Hindlimb muscle (tissue), 1 donor: ENCODE data around the gene RCAN2. TPM values are rescaled to one million over a fixed set of nuclear protein-coding genes. Genes with fewer than 3 reads are reported as not detected.

Experiments used
- DNase-seq: peaks from one replicate; pipeline ENCODE4 v3.0.0-alpha.2; 2013
- polyA plus RNA-seq: library from polyadenylated mRNA; unstranded; fragments of 120-200 nt; gene quantifications from one replicate; pipeline ENCODE4 v1.2.1, GENCODE V29; 2013; ENCODE audit not compliant: insufficient read length

The RCAN2 gene
- polyA plus RNA-seq, 1 donor, result 3.2 TPM

DNA sequence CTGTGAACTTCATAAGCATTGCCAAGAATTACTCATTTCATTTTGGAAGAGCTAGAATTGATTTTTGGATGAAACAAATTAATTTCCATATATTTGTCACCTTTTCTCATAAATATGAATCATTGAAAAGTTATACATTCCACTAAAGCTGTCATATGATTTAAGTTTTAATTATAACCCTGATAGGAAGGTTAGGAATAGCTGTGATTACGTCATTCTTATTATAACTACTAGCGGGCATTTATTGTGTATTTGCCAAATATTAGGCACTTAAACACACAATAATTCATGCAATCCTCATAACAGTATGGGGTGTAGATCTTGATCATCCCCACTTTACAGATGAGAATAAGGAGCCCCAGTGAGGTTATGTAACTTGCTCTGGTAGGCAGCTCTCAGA, 243.1 kb downstream of the RCAN2 start:
- DNase-seq, result no peak

DNA sequence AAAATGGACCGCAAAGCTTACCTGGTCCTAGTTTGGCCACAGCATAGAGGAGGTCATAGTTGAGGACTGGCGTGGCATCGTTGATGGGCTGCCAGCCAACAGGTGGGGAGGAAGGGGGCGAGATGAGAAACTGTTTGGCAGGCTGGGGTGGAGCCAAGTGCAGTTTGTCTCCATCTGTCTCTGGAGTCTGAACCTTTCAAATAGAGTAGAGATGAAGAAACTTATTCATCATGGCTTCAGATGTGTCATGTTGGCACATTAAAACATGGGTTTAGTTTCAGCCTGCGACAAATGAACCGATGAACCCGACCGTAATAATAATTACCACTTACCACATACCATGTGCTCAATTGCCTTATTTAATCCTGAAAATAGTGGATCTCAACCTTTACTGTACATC, 244.5 kb downstream of the RCAN2 start:
- no peak for DNase-seq

DNA sequence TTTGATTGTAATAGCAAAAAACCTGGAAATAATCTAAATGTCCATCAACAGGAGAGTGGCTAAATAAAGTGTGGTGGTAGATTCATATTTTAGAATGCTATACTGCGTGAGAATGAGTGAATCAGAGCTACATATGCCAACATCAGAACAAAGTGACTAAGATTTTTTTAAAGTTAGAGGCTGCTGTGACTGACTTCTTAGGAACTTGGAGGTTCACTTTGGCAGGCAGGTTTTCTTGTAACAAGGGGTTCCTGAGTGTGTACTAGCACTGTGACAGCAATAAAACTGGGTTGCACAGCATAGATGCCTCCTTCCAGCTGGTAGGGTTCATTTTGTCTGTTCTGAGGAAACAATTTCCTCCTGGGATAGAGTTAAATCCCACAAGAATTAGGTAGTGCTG, 245.2 kb downstream of the RCAN2 start:
- DNase-seq, result no peak

DNA sequence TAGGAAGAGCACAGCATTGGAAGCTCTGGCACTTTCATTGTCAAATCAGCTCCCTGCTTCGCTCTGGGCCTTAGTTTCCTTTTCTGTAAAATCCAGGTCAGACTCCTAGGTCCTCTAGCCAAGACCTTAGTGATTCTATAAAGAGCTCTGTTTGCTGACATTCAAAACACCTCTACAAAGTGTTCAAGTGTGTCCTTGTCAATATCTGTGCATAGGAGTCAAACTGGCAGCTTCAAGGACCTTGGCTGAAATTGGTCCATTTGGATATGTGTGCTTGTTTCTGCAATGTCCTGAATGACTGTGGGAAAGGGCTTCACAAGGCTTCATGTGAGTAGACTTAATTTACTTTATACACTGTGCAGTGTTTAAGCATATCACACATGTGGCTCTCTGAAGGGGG, 246.6 kb downstream of the RCAN2 start:
- no peak for DNase-seq

DNA sequence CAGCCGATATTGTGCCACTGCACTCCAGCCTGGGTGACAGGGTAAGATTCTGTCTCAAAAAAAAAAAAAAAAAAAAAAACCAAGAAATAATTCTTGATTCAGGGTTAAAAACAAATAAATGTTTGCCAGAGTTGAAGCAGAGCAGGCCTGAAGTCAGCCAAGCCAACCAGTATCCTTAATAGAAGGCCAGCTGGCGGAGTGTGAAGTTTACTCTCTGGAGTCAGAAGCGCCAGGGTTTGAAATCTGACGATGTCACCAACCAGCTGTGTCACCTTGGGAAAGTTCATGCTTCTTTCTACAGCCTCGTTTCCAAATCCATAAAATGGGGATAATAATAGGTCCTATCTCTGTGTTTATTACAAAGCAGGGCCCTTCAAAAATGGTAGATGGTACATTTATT, 247.5 kb downstream of the RCAN2 start:
- DNase-seq, result no peak

DNA sequence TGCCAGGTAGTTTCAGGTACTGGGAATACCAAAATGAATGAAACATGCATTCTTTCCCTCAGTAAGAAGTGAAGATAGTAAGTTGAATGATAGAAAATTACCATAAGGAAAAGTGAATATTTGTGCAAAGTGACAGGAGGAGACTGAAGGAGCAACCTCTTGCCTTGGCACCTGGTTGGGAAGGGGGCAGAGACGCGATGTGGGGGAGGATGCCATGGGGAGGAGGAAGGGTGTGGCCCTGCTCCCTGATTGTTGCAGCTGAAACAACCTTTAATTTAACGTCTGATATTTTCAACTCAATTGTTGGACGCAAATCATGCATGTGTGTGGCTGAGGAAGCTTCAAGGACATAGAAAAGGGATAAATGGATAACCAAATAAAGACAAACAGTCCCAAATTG, 248.3 kb downstream of the RCAN2 start:
- DNase-seq, result no peak

DNA sequence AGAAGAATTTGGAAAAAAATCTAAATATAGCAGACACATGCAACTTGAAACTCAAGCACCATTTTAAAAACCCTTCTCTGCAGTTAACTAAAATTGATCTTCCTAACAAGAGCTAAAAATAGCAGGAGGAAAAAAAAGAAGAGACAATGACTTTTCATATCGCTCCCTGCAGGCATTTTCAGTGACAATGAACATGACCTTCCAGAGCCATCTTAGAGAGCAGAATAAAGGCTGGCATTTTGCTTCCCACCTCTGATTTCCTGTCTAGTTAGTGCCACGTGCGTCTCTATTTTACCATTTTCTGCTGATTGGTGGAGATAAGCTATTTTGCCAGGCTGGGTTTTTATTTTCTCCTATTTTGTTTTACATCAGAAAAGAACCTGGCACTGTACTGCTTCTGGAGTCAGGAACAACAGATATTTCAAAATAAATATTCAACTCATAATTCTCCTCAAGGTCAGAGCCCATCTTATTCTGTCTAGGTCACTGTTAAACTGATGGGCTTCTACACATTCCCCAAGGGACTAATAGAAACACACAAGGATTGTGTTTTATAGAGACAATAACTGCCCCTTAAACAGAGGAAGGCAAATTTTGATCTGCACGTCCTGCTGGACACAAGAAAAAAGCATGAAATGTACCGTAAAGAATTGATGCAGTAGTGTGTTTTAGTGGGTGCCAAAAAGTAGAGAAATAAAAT, 250.2 kb downstream of the RCAN2 start:
- no peak for DNase-seq

DNA sequence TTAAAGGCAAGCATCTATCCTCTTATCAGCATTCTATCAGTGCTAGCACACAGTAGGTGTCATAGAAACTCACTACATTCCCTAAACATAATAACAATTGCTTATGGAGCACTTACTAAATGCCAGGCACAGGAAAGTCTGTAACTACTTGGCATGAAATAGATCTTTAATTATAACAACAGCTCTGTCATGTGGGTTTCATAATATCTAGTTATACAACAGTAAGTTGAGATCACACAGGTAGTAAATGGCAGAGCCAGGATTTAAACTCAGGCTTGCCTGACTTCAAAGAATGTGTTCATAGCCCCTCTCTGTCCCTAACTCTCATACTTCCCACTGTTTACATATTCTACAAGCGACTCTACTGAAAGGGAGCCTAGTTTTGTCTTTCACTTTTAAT, 254.5 kb downstream of the RCAN2 start:
- no peak for DNase-seq

DNA sequence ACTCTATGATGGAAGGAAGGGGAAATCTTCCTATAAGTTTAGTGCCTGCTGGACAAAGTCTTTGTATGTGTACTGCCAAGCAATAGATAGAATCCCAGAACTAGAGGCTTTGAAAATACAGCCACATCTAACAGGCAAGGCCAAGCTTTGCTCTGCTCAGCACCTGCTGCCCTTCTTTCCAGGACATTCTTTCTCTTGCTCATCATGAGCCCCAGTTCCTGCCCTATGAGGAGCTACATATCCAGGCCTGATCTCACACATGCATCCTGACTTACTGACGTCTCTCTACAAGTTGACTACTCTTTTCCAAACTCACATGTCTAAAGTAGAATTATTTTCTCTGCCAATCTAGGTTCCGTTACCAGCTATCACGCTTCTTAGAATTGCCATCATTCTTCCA, 256.0 kb downstream of the RCAN2 start:
- no peak for DNase-seq

DNA sequence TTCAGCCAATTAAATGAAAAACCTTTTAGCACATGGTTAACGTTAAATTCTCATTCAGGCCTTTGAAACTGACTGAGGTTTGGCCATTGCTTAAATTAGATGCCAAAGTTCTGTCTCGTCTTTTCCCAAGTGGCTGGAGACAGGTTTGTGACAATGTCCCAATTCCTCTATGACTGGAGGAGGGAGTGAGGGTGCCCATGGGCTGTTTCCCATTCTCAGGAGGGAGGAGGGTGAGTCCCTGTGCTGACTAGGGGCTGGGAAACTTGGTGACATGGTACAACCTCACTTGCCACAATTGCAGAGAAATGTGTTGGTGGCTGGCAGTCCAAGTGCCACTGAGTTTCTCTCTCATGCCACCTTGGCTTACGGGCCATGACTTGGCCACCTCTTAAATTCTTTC, 256.5 kb downstream of the RCAN2 start:
- no peak for DNase-seq

DNA sequence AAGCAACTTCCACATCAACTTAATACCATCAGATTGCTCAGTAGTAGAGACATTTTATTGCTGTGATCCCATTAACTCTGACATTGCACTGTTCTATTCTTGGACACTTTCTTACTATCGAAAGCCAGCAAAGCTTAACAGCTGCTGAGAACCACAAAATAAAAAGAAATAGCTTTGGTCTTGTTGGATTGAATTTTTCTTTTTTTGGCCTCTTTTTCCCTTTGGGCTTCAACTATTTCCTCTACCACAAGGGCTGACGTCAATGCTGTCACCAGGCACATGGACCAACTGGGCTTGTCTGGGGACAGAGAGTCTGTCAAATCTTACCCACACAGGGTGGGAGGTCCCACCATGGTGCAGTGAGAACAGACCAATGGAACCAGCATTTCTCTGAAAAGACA, 257.1 kb downstream of the RCAN2 start:
- DNase-seq, result peak; percentile 39

DNA sequence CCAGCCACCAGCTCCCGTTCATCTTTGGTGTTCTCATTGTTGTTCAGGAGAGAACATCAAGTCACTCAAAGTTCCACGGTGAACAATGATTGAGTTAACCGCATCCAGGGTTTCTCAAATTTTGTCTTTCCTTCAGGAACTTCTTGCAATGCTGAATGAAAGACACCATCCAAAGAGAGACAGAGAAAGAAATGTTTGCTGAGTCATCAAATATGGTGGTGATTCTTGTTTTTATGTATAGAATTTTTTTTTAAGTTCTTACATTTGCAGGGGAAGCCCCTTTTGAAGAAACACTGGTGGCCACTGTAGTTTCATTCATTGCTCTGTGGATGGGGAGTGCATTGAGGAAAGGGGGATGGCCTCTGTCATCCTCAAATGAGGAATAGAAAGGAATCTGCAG, 258.1 kb downstream of the RCAN2 start:
- no peak for DNase-seq

DNA sequence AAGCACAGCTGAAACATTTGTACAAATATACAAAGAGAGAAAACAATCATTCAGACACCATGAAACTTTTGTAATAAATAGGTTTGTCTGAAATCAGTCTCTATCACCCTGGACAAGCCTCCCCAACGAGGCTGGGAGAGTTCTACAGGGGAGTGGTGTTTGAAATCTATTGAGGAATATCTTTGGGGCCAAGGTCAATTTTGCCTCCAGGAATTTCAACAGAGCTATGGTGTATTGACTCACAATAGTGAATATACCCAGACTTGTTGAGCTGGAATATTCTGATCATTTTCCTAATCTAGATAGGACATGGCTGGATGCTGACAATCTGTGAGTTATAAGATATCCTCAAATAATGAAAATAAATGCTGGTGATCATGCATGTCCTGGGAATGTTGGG, 269.0 kb downstream of the RCAN2 start:
- no peak for DNase-seq

DNA sequence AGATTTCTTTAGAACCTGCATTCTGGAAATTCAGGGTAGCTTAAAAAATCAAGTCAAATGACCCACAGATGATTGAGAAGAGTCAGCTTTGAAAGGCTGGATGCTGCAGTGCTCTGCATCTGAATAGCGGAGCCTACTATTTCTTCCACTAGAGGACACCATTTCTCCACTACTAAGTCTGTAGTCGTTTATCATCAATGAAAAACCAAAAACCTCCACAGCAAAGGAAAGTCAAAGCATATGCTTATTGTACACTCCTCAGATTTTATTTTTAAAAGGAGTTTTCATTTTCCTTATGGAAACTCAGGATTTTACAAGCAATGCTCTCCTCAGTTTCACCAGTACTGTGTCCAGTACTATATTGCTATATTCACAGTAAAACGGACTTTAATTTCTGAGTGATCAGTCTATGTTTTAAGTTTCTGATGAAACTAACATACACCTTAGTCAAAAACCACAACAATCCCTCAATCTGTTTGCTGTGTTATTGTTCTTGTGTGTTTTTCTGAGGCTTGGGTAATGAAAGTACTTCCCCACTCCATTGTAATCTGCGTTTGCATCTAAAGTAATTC, 269.9 kb downstream of the RCAN2 start:
- peak; percentile 45 for DNase-seq

DNA sequence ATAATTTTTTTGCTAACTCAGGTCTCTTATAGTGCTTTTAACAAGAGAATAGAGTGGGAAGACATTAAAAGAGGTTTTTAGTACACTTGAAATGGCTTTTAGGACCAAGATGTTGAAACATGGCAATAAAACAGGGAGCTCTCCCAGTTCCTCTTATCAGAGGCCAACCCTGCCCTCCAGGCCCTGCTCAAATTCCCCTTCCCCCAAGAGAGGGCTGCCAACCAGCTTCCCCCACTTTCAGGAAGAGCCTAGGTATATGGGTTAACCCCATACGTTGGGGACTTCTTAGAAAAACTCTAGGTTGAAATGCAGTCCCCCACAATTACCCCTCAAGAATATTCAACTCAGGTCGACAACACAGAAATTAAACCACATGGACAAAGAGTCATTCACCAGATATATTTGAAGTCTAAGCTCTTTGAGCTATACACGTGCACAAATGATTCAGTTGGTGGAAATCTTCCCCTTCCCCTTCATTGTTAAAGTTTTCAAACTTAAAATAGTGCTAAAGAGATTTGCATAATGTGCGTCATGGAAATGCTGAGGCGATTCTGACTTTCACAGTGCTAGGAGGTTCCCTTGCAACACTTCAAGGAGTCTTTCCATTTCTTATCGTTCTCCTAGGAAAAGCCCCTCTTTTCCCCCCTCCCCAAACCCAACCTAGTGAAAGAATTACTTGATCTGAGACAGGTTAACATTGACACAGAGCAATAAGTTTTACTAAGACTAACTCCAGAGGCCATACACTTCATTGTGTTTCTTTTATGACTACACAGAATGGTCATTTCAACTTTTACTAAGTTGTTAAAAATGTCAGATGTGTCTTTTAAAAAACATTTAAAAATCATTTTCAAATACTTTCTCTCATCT, 270.7 kb downstream of the RCAN2 start:
- DNase-seq, result no peak

DNA sequence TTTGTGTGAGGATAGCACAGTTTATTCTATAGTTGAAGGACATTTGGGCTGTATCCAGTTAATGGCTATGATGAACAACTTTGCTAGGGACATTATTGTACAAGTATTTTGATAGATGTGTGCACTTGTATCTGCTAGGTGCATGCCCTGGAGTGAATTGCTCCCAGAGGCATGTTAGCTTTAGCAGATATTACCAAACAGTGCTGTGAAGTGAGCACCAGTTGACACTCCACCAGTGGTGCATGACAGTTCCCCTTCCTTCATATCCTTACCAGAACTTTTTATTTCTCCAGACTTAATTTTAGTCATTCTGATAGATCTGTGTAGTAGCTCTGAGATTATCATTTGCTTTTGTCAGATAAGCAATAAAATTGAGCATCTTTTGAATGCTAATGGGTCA, 271.6 kb downstream of the RCAN2 start:
- DNase-seq, result no peak

DNA sequence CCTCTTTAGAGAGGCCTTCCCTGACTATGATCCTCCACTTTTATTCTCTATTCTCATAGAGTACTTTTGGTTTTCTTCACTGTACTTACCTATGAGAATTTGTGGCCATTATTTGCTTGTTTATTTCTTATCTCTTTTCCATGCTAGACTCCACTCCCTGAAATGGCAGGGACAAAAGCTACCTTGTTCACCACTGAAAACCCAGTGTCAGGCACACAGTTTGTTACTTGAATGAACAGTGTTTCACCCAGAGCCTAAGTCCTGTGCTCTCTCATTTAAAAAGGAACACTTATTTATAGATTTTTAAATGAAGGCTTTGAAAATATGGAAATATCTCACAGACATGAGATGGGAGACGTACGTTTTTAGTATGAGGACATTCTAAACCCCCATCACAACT, 272.8 kb downstream of the RCAN2 start:
- no peak for DNase-seq

DNA sequence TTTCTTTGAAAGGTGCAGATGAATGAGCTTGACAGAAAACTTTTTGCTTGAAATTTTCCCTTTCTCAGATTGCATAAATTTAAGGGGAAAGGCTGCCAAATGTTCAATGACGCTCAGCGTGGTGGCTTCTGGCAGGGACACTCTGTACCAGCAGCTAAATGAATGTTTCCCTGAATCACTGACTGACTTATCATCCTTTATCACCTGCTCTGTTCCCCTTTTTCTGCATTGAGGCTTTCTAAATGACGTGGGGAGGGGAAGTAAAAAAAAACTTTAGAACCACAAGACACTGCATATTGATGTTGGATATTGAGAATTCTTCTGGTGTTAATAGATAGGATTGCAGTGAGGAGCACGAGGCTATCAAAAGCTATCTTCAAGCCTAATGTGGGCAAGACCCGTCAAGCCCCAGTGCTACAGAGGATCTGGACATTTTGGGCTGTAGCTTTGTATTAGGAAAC, 273.5 kb downstream of the RCAN2 start:
- DNase-seq, result no peak

DNA sequence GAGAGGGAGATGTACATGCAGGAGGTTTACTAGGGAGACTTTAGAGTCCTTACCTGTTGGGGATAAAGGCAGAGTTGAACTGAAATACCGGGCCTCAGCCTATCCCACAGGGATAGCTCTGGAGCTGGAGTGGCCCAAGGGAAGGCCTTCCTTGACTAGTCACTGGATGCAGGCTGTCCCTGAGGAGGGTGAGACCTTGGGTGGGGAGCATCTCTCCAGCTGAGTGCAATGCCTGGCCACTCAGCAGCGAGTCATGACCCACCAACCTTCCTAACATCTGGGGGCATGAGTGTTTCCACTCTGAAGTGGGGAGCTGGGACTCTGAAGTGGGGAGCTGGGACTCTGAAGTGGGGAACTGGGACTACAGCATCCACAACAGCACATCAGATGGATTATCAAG, 274.4 kb downstream of the RCAN2 start:
- no peak for DNase-seq

DNA sequence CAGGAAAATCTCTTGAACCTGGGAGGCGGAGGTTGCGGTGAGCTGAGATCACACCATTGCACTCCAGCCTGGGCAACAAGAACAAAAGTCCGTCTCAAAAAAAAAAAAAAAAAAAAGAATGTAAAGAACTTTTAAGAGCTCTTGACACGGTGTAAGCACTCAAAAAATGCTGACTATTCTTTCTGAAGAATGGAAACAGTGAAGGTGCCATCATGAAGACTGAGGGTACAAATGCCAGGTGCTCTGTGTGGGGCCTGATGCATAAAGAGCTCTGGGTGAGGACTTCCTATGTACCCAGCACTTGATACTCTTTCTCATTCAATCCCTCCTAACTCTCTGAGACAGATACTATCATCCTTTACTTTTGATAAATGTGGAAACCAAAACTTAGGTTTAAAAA, 275.5 kb downstream of the RCAN2 start:
- DNase-seq, result no peak

DNA sequence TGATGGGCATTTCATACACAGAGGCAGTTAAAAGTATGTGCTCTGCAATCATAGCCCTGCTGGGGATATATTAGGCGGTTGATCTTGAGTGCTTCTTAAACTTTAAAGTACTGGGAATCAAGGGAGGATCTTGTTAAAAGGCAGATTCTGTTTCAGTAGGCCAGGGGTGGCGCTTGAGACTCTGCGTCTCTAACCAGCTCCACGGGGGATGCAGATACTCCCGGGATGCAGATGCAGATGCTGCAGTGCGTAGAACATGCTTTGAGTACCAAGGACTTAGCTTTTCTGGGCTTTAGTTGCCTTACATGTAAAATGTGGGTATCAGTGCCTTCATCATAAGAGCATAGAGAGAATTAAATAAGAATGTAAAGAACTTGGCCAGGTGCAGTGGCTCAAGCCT, 276.0 kb downstream of the RCAN2 start:
- DNase-seq, result no peak

DNA sequence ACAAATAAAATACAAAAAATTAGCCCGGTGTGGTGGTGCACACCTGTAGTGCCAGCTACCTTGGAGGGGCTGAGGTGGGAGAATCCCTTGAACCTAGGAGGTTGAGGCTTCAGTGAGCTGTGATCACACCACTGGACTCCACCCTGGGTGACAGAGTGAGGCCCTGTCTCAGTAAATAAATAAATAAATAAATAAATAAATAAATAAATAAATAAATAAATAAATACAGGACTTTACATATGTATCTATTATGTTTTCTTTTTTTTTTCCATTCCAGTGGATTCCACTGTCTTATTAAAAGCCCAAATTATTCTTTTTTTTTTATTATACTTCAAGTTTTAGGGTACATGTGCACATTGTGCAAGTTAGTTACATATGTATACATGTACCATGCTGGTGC, 279.3 kb downstream of the RCAN2 start:
- DNase-seq, result no peak

DNA sequence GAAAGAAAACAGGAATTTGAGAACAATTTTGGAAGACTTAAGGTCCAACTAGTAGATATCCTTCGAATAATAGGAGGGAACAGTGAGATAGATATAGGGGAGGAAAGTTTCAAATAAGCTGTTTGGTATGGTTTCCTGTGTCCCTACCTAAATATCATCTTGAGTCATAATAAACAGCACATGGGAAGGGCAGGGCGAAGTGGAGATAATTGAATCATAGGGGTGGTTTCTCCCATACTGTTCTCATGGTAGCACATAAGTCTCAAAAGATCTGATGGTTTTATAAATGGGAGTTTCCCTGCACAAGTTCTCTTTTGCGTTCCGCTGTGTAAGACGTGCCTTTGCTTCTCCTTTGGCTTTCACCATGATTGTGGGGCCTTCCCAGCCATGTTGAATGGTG, 281.0 kb downstream of the RCAN2 start:
- DNase-seq, result no peak

DNA sequence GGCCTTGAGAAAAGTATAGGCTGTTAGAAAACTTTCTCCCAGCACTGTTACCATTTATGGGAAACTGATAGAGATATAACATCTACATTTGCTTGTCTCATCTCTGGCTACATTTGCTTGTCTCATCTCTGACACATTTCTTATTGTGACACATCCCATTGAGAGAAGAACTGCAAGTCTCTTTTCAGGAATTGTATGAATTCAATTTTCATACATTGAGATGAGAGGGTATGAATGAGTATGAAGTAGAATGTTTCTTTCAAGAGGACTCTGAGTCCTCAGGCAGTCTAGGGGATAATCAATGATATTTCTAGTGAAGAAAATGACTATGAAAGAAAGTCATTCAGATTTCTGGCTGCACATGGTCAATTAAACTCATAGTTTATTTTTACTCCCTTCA, 282.9 kb downstream of the RCAN2 start:
- DNase-seq, result no peak
